PFSK-1 (cell line): ENCODE results near the gene BCO1.

Source experiments
- POLR2AphosphoS5 ChIP-seq: IDR thresholded peaks from 2 replicates; pipeline ENCODE4 v1.6.1; 2012; ENCODE audit warnings: low read depth, mild to moderate bottlenecking, control low read depth, low read length, moderate library complexity
- SIN3A ChIP-seq: IDR thresholded peaks from 2 replicates; pipeline ENCODE4 v1.6.1; 2012; ENCODE audit warnings: mild to moderate bottlenecking, low read length, moderate library complexity, borderline replicate concordance; ENCODE audit not compliant: insufficient read depth
- TAF1 ChIP-seq: IDR thresholded peaks from 2 replicates; pipeline ENCODE4 v1.6.1; 2012; ENCODE audit warnings: low read length, control low read depth, borderline replicate concordance; ENCODE audit not compliant: insufficient read depth

DNA sequence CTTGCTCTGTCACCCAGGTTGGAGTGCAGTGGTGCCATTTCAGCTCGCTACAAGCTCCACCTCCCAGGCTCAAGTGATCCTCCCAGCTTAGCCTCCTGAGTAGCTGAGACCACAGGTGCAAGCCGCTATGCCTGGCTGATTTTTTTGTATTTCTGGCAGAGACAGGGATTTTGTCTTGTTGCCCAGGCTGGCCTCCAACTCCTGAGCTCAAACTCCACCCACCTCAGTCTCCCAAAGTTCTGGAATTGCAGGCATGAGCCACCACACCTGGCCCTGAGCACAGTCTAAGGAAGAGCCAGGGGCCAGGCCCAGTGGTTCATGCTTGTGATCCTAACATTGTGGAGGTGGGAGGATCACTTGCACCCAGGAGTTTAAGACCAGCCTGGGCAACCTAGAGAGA, 21.8 kb upstream of the BCO1 start:
- TF ChIP-seq TAF1, result no peak
- TF ChIP-seq POLR2AphosphoS5, result no peak
- no peak for TF ChIP-seq SIN3A
